Middle frontal gyrus (tissue), 1 donor: Measurements from ENCODE around the gene KCNJ10.

Experiments
- DNase-seq: peaks from one replicate; pipeline ENCODE4 v3.0.0-alpha.2; 2015; ENCODE audit warnings: low spot score; ENCODE audit errors: extremely low spot score

Gene KCNJ10

DNA sequence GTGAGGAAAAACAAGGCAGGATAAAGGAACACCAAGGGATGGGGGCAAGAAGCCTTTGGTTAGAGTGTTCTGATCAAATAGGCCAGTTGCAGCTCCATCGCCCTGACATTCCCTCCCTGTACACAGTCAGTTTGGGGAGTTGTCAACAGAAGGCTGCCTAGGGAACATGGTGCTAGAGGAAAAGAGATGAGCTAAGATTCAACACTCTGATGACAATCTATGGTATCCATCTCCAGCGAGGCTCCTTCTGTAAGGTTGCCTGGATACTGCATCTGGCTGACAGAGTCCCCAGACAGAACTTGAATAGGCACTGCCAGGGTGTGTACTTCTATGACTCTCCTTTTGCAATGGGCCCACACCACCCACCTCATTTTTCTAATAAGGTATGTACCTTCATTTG is 104.7 kb downstream of the KCNJ10 start:
- DNase-seq: no peak

DNA sequence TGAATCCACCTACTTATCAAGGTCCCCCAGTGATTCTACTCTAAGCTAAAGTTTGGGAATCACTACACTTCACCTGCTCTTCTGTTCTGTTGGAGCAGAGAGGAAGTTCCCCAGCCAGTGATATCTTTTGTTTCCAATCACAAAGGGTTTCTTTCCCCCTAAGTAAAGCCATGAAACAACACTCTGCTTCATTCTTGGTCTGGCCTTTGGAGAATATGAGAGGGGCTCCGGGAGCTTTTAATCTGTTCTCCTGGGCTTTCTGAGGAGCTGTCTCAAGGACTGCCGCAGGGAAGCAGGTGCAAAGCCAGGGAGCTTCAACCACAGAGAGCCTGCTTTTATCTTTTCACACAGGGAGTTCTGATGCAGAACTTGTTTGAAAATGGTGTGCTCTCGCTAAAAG is 105.8 kb downstream of the KCNJ10 start:
- no peak for DNase-seq

DNA sequence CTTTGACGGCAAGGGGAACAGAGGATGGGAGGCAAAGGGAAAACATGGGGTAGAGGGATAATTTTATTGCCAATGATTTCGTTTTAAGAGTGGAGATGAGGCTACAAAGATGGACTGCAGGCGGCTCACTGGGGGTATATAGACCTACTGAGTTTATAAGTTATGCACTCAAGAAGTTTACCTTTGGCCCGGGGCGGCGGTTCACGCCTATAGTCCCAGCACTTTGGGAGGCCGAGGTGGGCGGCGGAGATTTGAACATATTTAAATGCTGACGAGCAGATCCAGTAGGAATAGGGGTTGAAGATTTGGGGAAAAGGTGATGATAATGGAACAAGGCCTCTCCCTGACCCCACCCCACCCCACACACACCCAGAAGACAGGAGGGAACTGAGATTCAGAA is 107.8 kb downstream of the KCNJ10 start:
- no peak for DNase-seq

DNA sequence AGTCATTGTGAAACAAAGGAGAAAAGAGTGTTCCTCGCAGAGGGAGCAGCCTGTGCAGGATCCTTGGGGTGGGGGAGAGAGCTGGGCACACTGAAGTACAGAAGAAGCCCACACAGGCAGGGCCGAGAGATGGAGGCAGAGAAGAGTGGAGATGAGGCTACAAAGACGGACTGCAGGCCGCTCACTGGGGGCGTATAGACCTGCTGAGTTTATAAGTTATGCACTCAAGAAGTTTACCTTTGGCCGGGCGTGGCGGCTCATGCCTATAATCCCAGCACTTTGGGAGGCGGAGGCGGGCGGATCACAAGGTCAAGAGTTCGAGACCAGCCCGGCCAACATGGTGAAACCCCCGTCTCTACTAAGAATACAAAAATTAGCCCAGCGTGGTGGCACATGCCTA is 108.3 kb downstream of the KCNJ10 start:
- no peak for DNase-seq

DNA sequence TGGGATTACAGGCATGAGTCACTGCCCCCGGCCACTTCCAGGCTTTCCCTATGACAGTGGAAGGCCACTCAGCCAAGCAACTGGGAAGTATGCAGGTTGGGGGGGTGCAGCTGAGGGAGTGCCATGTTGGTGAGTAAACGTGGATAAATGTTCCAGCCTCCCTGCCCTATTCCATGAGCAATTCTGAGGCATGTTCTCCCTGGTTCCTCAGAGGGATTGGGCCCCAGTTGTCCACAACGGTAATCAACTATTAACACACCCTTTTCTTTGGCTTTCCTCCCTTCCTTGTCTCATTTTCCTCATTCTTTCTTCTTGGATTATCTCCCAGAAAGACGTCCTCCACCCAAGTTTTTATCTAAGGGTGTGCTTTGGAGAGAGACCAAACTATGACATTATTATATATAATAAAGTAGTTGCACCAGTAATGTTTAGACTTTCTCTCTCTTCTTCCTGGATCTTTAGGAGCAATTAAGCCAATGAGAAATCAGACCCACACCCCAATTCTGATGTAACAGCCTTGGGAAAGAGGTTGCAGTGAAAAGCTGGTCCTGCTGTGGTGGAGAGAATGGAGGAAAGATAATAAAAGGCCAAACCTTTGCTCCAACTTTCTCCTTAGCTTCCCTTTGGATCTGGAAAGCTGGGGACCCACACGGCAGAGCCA is 109.1 kb downstream of the KCNJ10 start:
- DNase-seq: no peak

DNA sequence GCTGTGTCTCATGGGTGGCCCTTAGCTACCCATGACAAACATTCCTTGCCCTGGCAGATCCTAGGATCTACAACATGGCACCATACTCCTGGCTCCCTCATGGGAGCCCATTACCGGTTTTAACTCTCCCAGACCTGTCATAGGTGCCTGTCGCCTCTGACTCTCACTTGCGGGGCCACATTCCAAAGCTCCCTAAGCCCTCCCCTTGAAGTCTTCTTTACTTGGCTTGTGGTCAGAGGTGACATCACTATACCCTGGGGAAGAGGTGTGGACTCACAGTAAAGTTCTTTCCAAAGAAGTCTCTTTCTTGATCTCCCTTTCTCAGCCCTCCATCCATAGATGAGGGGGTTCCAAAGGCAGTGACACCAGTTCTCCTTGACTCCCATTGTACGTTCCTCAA is 110.5 kb downstream of the KCNJ10 start:
- DNase-seq: no peak

DNA sequence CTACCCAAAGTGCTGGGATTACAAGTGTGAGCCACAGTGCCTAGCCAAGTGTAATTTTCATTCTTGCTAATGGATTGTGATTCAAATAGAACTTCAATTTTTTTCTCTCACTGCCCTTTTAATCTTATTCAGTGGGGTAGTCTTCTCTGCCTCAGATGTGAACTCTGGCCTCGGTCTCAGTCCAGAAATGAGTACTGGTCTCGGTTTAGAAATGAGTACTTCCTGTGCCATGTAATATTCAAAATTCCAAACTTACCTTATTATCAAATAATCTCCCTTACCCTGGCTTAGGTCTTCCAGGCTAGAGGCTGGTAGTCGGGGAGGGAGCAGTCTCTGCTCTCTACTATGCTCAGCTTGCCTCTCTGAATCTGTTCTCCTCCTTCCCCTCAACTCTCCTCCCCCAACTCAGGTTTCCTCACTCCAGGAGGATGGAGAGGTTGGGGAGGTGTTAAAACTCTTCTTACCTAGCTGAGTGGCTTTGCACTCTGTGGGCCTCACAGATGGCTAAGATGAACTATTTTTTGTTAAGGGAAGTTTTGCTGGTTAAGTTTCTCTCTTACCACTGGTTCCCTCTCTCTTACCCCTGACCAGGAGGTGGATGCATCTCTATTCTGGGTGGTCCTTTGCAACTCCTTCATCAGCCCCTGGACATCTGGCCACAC is 111.1 kb downstream of the KCNJ10 start:
- no peak for DNase-seq

DNA sequence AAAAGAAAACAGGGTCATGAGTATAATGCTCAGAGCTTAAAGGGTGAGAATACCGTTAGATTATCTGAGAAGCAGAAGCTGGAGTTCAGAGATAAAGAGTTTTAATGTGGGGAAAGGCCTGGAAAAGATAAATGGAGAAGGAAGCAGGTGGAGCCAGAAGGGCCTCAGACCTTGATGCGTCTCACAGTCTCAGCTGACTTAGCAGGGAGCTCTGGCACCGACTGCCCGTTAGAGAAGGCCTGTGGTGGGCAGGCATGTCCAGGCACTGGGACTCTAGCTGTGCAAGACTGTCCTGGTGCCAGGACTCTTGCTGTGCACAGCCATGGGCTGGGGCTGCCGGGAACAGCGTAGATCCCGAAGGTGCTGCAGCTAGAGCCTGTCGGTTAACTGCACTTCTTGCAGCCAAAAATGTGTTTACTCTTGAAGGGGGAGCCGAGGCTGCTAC is 112.1 kb downstream of the KCNJ10 start:
- no peak for DNase-seq

DNA sequence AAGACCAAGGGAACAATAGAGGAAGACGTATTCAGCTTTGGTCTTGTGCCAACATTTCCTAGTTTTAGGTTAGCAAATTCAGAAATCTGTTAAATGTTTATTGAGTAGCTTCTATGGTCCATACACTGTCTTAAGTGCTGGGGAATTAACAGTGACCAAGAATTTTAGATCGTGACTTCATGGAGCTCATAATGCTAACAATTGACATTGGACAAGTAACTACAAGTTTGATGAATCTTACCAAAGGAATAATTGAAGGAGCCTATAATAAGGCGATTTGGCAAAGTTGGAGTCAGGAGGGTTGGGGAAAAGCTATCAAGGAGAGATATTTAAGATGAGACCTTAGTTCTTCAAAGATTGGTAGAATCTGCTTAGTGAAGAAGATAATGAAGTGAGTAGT is 114.5 kb downstream of the KCNJ10 start:
- DNase-seq: no peak

DNA sequence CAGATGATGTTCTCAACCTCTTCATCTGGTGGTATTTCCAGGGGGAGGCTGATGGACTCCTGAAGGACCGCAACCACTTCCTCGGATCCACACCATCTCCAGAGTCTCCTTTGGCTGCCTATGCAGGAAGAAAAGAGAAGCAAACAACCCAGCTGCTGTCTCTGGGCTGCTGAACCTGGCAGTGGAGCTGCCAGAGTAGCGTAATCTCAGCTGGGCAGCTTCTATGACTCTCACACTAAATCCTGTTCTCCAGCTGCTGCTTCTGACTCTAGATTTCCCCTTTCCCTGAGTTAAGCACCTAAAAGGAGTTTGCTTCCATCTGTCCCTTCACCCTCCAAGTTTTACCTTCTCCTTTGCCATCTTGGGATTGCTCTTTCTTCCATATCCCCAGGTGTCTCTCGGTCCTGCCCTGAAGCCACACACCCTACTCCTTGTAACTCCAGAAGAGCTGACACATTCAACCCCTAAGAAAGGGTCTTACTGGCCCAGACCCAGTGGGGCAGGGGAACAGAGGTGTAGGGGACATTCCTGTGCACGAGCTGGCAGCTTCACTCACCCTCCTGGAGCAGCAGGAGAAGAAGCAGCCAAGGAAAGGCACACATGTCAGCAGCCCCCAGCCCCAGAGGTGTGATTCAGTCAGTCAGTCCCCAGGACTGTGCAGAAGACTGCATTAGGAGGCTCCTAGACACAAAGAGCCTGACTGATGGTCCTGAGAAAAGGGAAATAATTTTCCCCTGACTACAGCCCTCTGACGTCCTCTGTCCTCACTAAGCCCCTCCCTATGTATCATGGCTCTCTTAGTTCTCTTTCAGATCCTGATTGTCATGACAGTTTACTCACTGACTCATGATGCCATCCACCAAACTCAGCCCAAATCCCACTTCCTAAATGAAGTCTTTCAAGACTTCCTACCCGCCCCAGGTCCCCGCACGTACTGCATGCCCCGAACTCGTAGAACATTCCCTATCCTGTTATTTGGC is 116.1 kb downstream of the KCNJ10 start, which contains the start of gene SLAMF9:
Gene SLAMF9 (minus strand): TSS at position 702 of the 980 bp plus-strand sequence. CDS start 100 bp downstream, at position 602.
- no peak for DNase-seq

DNA sequence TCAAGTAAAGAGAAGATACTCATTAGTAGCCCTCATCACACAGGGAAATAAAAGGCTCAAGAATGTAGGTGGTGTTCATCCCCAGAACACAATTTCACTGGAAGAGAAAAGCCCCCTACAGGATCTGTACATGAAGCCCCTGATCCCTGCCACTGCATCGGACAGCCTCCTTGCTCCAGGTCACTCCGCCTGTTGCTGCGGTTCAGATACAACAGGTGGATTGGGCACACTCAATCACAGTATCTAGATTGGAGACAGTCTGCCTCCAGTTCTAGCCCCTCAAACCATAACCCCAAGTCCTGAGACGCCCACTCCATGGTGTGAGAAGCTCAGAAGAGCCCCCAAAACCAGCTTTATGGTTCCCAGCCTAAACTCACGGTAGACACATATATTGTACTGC is 117.0 kb downstream of the KCNJ10 start:
- no peak for DNase-seq

DNA sequence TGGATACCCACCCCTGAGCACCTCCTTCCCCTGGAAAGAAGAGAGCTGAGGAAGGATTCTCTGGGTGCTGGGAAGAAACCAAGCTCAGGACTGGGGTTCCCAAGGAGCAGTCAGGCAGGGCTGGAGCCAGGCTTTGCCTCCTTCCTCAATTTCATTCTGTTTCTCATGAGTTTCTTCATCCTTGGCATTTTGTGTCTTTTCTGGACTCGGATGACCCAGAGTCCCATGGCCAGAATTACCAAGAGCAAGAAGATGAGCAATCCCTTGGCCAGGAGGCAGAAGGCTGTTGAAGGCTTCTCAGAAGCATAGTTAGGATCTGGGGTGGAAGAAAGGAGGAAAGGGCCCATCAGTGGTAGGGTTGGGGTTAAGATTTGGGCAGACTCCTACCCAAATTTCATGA is 118.4 kb downstream of the KCNJ10 start:
- DNase-seq: no peak

DNA sequence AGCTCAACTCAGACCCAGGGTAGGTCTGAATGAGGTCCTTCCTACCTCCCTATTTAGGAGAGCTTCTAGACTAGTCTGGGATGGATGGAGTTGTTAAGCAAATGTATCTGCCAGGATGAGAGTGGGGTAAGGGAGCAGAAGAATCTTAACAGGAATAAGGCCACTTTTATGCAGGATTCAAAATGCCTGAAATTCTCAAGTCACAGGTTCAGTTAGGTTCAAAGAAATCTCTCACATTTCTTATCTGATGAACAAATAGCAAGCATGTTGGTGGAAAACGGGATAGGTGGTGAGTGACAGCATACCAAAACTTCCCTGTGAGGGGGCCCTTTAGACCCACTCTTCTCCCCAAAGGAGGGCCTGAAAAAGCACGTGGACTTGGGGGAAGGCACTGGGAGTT is 118.9 kb downstream of the KCNJ10 start:
- no peak for DNase-seq

DNA sequence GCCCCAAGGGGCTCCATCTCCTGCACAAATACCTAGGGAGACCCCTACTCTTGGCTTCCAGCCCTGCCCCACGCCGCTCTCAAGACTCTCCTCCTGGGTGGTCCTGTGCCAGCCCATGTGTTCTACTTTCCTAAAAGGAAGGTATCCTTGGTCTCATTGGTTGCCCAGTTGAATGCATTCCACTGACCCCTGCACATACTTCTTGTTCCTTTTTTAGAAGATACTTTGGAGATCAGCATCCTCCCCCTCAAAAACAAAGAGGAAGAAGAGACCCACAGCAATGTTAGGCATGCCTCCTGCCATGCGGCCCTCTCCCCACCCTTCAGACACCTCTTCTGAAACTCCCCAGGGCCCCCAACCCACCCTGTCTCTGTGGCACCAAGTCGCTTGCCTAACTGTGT is 120.0 kb downstream of the KCNJ10 start:
- DNase-seq: no peak

DNA sequence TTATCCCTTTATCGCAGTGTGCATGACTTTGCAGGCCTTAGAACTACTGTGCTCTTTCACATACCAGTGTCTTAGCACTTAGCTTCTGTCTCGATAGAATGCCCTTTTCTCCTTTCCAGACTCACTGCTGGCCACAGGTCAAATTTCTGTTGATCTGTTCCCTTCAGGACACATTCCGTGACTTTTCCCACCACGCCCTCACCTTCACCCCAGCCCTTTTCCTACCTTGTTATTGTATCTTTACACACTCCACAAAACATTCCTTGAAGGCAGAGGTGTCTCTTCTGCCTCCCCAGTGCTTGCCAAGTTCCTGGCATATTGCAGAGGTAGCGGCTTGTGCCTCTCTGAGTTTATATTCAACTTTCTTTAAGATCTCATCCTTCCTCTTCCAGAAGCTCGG is 120.8 kb downstream of the KCNJ10 start:
- DNase-seq: no peak
